K562 (cell line): ENCODE measurements around the gene FIGNL1. TPM values are rescaled to one million over a fixed set of nuclear protein-coding genes. Genes with fewer than 3 reads are reported as not detected.

Experiments used
- ATAC-seq: fragments of 200-7000 bp; cut with Tn5 transposase; 3 replicates; pipeline ENCODE4 v1.9.1; 2020; ENCODE audit warnings: moderate library complexity
- BruUV-seq: library from RNA; stranded (reverse); fragments of 400-500 nt; replicated peaks from 2 replicates; lab custom pipeline; 2021; lab: Mats Ljungman, UMichigan
- CTCF ChIA-PET: fragments of 300-600 bp; formaldehyde crosslinking; extraction: SDS; loops from one replicate; lab custom pipeline; 2021; ENCODE audit warnings: low intra/inter-chr PET ratio; lab: Yijun Ruan, JAX
- POLR2A ChIA-PET: fragments of 300-600, 350-650 bp; sonication (Branson Sonifier 250); formaldehyde crosslinking; extraction: SDS; loops from one replicate; lab custom pipeline; 2021; ENCODE audit warnings: antibody characterized with exemption, inconsistent platforms; lab: Yijun Ruan, JAX
- DNase-seq, 4 experiments: peaks; one replicate each; pipeline versions ENCODE4 v3.0.0 to v3.0.0-alpha.2; 2011 to 2018; ENCODE audit warnings: low spot score in 3 of 4, mixed read lengths in 3 of 4; ENCODE audit errors: extremely low read depth in 1 of 4
- FAIRE-seq: peaks from 2 replicates; lab custom pipeline; 2011; peaks lifted over from hg19 to GRCh38; lab: Jason Lieb, UNC
- H2AFZ ChIP-seq: 2 replicates; pipeline ENCODE4 v1.6.0; 2011; ENCODE audit warnings: low read depth, low read length, control low read depth, inconsistent platforms
- H3K27ac ChIP-seq: fragments of 200-600 bp; 3 replicates; pipeline ENCODE4 v1.8.0; 2011; ENCODE audit warnings: low read depth, mild to moderate bottlenecking, control low read depth, inconsistent platforms, low read length, moderate library complexity, mixed read lengths; ENCODE audit errors: extremely low read depth
- H3K27me3 ChIP-seq, 2 experiments: fragments of 300-600 bp in 1 of 2; 2 replicates in 1 of 2; 3 replicates in 1 of 2; pipeline versions ENCODE4 v1.6.0 to v1.8.0; 2011; ENCODE audit warnings: inconsistent platforms in 2 of 2, low read length in 2 of 2, mild to moderate bottlenecking in 1 of 2, mixed read lengths in 1 of 2, moderate library complexity in 1 of 2; ENCODE audit not compliant: control insufficient read depth in 2 of 2, insufficient read depth in 2 of 2
- H3K36me3 ChIP-seq: fragments of 300-600 bp; 3 replicates; pipeline ENCODE4 v1.8.0; 2011; ENCODE audit warnings: mild to moderate bottlenecking, low read length, inconsistent platforms; ENCODE audit not compliant: control insufficient read depth, insufficient read depth
- H3K4me1 ChIP-seq, 2 experiments: fragments of 200-600 bp in 1 of 2; replicated peaks in 1 of 2; 2 replicates in 1 of 2; 3 replicates in 1 of 2; pipeline versions ENCODE4 v1.5.1 to v1.8.0; 2011; ENCODE audit warnings: inconsistent platforms in 2 of 2, low read length in 2 of 2, mild to moderate bottlenecking in 1 of 2, mixed read lengths in 1 of 2, moderate library complexity in 1 of 2; ENCODE audit not compliant: control insufficient read depth in 2 of 2, insufficient read depth in 2 of 2
- H3K4me2 ChIP-seq: 2 replicates; pipeline ENCODE4 v1.6.1; 2011; ENCODE audit warnings: low read length, control low read depth, inconsistent platforms, mixed read lengths; ENCODE audit not compliant: insufficient read depth
- H3K4me3 ChIP-seq: fragments of 200-600 bp; sonication (generic), shearing (Covaris generic); 2 replicates; pipeline ENCODE4 v1.5.1; 2016; ENCODE audit warnings: control low read depth, inconsistent platforms
- H3K79me2 ChIP-seq: fragments of 200-600 bp; 3 replicates; pipeline ENCODE4 v1.8.0; 2011; ENCODE audit warnings: low read length, inconsistent platforms; ENCODE audit not compliant: control insufficient read depth, insufficient read depth
- H3K9ac ChIP-seq, 2 experiments: 2 replicates each; pipeline versions ENCODE4 v1.6.0 to v1.6.1; 2011; ENCODE audit warnings: low read depth in 2 of 2, low read length in 2 of 2, control low read depth in 1 of 2, inconsistent platforms in 1 of 2, mild to moderate bottlenecking in 1 of 2, mixed read lengths in 1 of 2; ENCODE audit not compliant: insufficient read depth in 1 of 2
- H3K9me1 ChIP-seq: one replicate; pipeline ENCODE4 v1.6.0; 2011; ENCODE audit warnings: inconsistent platforms, mild to moderate bottlenecking, low read length, moderate library complexity; ENCODE audit not compliant: control insufficient read depth, insufficient read depth
- H3K9me3 ChIP-seq: replicated peaks from 2 replicates; pipeline ENCODE4 v1.5.1; 2011; ENCODE audit warnings: low read depth, low read length, inconsistent platforms; ENCODE audit not compliant: control insufficient read depth, insufficient read depth
- H4K20me1 ChIP-seq: replicated peaks from 2 replicates; pipeline ENCODE4 v1.6.1; 2011; ENCODE audit warnings: low read length, inconsistent platforms, mixed read lengths; ENCODE audit not compliant: control insufficient read depth, insufficient read depth
- BRD9 ChIP-seq: fragments of 450-650 bp; IDR thresholded peaks from 2 replicates; pipeline ENCODE4 v1.6.1; 2018; ENCODE audit warnings: low read depth; ENCODE audit not compliant: partially characterized antibody
- FOXA3 ChIP-seq, 2 experiments: fragments of 450-650 bp in 1 of 2; sonication (generic) in 1 of 2; formaldehyde crosslinking; IDR thresholded peaks in 1 of 2; conservative IDR thresholded peaks in 1 of 2; 2 replicates each; pipeline versions ENCODE4 v1.4.0 to v1.8.0; 2020 to 2022; ENCODE audit warnings: mild to moderate bottlenecking in 2 of 2, missing genetic modification reagents in 1 of 2
- FOXK2 ChIP-seq, 2 experiments: fragments of 450-650 bp; IDR thresholded peaks in 1 of 2; conservative IDR thresholded peaks in 1 of 2; 2 replicates each; pipeline ENCODE4 v1.6.1; 2016; ENCODE audit warnings: low read depth in 2 of 2, mild to moderate bottlenecking in 1 of 2
- GABPB2 ChIP-seq: fragments of 250-450 bp; sonication (Bioruptor Pico); conservative IDR thresholded peaks from 2 replicates; pipeline ENCODE4 v1.5.1; 2021; ENCODE audit warnings: mild to moderate bottlenecking
- HBP1 ChIP-seq: fragments of 450-650 bp; formaldehyde crosslinking; IDR thresholded peaks from 2 replicates; pipeline ENCODE4 v1.4.0; 2022; ENCODE audit warnings: missing genetic modification characterization
- HNRNPL ChIP-seq: fragments of 200-400 bp; formaldehyde crosslinking; IDR thresholded peaks from 2 replicates; pipeline ENCODE4 v1.6.1; 2017; ENCODE audit warnings: low read depth, mild to moderate bottlenecking, low read length
- MAFF ChIP-seq: IDR thresholded peaks from 2 replicates; pipeline ENCODE4 v1.6.1; 2012; ENCODE audit warnings: low read length, improper control_type of control experiment
- POLR2AphosphoS5 ChIP-seq: IDR thresholded peaks from 2 replicates; pipeline ENCODE4 v1.6.1; 2011; ENCODE audit warnings: mild to moderate bottlenecking, low read depth, low read length, moderate library complexity; ENCODE audit not compliant: control insufficient read depth, insufficient read depth
- ZKSCAN3 ChIP-seq: fragments of 250-450 bp; sonication (Bioruptor Pico); IDR thresholded peaks from 2 replicates; pipeline ENCODE4 v1.4.0; 2020
- WGBS: fragments of 100-300 bp; shearing (Covaris generic); methylation state at CpG from one replicate; pipeline ENCODE4 v1.1.6; 2016; ENCODE audit warnings: low coverage, mixed read lengths; ENCODE audit not compliant: insufficient coverage; ENCODE audit errors: missing lambda C conversion rate; 5-methylcytosine and 5-hydroxymethylcytosine counted together
- in situ Hi-C: fragments of 300-500 bp; cut with MboI; formaldehyde crosslinking; loops from 4 replicates; pipeline ENCODE4 v1.15.0; 2018; ENCODE audit warnings: inconsistent platforms, mixed read lengths
- intact Hi-C: fragments of 100-400 bp; cut with micrococcal nuclease; formaldehyde crosslinking; loops from 2 replicates; pipeline ENCODE4 v1.14.2; 2022
- polyA plus RNA-seq, 8 experiments: library from polyadenylated mRNA; depleted of rRNA in 4 of 8; stranded (reverse) in 5 of 8; unstranded in 3 of 8; fragments of >200 nt; fragmentation: Nextera tagmentation in 2 of 8; fragmentation: Illumina TruSeq in 1 of 8; extraction: Ambion mirVana in 2 of 8; extraction: Trizol in 1 of 8; gene quantifications; 2 replicates each; pipeline versions ENCODE4 v1.2.1 to v1.2.3, GENCODE V29; 2011 to 2014; ENCODE audit warnings: inconsistent platforms in 1 of 8, missing spikeins in 1 of 8
- total RNA-seq, 7 experiments: library from RNA; depleted of rRNA in 6 of 7; stranded (reverse); fragments of >200 nt in 6 of 7; fragmentation: Illumina TruSeq in 2 of 7; extraction: Trizol in 2 of 7; gene quantifications; 2 replicates each; pipeline versions ENCODE4 v1.2.1 to v1.2.3, GENCODE V29; 2011 to 2021; ENCODE audit warnings: low replicate concordance in 1 of 7
- TF ChIP-seq, protein P1 (sequence below): fragments of 450-650 bp; IDR thresholded peaks from 2 replicates; pipeline ENCODE4 v1.6.1; 2014; ENCODE audit warnings: low read depth, mild to moderate bottlenecking, moderate library complexity, borderline replicate concordance
- TF ChIP-seq, protein P2 (sequence below): fragments of 450-650 bp; IDR thresholded peaks from 2 replicates; pipeline ENCODE4 v1.6.1; 2016; ENCODE audit warnings: missing biosample characterization, missing genetic modification characterization

FIGNL1 gene
- total and polyA plus RNA-seq, 9 of the 15 experiments (the other 6 are each of a cell fraction or from before 2014, with no cell fraction given), result 15.5 to 48.3 (median 27.6) TPM

GRCh38 chr7:50412973-50413372, 37.2 kb downstream of the FIGNL1 start:
- no peaks in the 10 kb centered on the region for H3K36me3 ChIP-seq
- in situ Hi-C loops (no loop called here), intact Hi-C loops (loop anchor here (10.0 kb wide), 1 partner anchor 558 kb away; no protein-coding TSS in a partner anchor)
- H3K4me3 ChIP-seq, result no peak overlapping the region
- no peak overlapping the region for H2AFZ ChIP-seq
- no peak overlapping the region for H3K27ac ChIP-seq
- CTCF ChIA-PET, result no interaction called here
- 16% methylated on average over 4 of the region's 4 CpGs for WGBS
- ATAC-seq (no peak), FAIRE-seq (no peak), DNase-seq (no peak)
- BruUV-seq, result no TSS peak
- H3K79me2 ChIP-seq, result no peaks in the 10 kb centered on the region
- H3K9me1 ChIP-seq, result no peaks in the 10 kb centered on the region
- H3K9ac ChIP-seq, result peak overlapping the region in 1 of 2 experiments; percentile 56; a peak in 2 of 4 replicates
- H4K20me1 ChIP-seq, result no peaks in the 10 kb centered on the region
- H3K4me1 ChIP-seq, result no peaks in the 10 kb centered on the region
- POLR2A ChIA-PET, result interaction anchor here (1.0 to 1.3 kb wide), 2 partner anchors 8 to 11 kb away, joined by 3 read pairs; no protein-coding TSS in a partner anchor
- no peak overlapping the region for H3K4me2 ChIP-seq
- H3K27me3 ChIP-seq, result no peaks in the 10 kb centered on the region
- H3K9me3 ChIP-seq, result no peaks in the 10 kb centered on the region
- TF ChIP-seq MAFF (no peak), ZKSCAN3 (CRISPR knock-in tag) (no peak), FOXA3 (CRISPR knock-in tag; conservative IDR thresholded peaks at IDR 0.05 in 1 of 2, IDR thresholded peaks at IDR 0.05 in 1 of 2) (no peak), HNRNPL (no peak), POLR2AphosphoS5 (no peak), GABPB2 (no peak), FOXK2 (conservative IDR thresholded peaks at IDR 0.05 in 1 of 2, IDR thresholded peaks at IDR 0.05 in 1 of 2; ENCODE audit: low read depth in 2 of 2) (no peak), BRD9 (no peak), HBP1 (CRISPR knock-in tag) (no peak)
- TF ChIP-seq, protein P1, sequence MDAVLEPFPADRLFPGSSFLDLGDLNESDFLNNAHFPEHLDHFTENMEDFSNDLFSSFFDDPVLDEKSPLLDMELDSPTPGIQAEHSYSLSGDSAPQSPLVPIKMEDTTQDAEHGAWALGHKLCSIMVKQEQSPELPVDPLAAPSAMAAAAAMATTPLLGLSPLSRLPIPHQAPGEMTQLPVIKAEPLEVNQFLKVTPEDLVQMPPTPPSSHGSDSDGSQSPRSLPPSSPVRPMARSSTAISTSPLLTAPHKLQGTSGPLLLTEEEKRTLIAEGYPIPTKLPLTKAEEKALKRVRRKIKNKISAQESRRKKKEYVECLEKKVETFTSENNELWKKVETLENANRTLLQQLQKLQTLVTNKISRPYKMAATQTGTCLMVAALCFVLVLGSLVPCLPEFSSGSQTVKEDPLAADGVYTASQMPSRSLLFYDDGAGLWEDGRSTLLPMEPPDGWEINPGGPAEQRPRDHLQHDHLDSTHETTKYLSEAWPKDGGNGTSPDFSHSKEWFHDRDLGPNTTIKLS, result no peak
- TF ChIP-seq, protein P2, sequence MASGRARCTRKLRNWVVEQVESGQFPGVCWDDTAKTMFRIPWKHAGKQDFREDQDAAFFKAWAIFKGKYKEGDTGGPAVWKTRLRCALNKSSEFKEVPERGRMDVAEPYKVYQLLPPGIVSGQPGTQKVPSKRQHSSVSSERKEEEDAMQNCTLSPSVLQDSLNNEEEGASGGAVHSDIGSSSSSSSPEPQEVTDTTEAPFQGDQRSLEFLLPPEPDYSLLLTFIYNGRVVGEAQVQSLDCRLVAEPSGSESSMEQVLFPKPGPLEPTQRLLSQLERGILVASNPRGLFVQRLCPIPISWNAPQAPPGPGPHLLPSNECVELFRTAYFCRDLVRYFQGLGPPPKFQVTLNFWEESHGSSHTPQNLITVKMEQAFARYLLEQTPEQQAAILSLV (tag), result no peak
